ENCODE data around the gene NUDT7. TPM values are rescaled to one million over a fixed set of nuclear protein-coding genes. Genes with fewer than 3 reads are reported as not detected.
A peak's percentile ranks its signal among the peaks of the same experiment; 100 is the strongest.

NUDT7 gene
- polyA plus RNA-seq (ENCODE audit: insufficient read length in 3 of 3), result 10 to 100 TPM in 2 of 3 donors, 1 to 10 TPM in 1; 8.8 to 14.0 (median 11.8) TPM
- long read RNA-seq, donor 1, partial matches to known transcripts, result 0 of 5 reads
- long read RNA-seq, donor 1, other reads (novel, unspliced or antisense), result 0 of 5 reads
- long read RNA-seq, donor 2, partial matches to known transcripts, result 0 of 3 reads
- long read RNA-seq, donor 2, other reads (novel, unspliced or antisense), result 0 of 3 reads
- long read RNA-seq, donor 3, partial matches to known transcripts, result 0 of 7 reads
- long read RNA-seq, donor 3, other reads (novel, unspliced or antisense), result 0 of 7 reads
- long read RNA-seq, donor 4, partial matches to known transcripts, result 0 of 3 reads
- long read RNA-seq, donor 4, other reads (novel, unspliced or antisense), result 0 of 3 reads
- long read RNA-seq, donor 5, result 0 reads
- long read RNA-seq, donor 6, partial matches to known transcripts, result 0 of 4 reads
- long read RNA-seq, donor 6, other reads (novel, unspliced or antisense), result 0 of 4 reads
- long read RNA-seq, donor 7, partial matches to known transcripts, result 0 of 10 reads
- long read RNA-seq, donor 7, other reads (novel, unspliced or antisense), result 0 of 10 reads
- long read RNA-seq, donor 8, result 0 reads
- long read RNA-seq, donor 9, partial matches to known transcripts, result 0 of 3 reads
- long read RNA-seq, donor 9, other reads (novel, unspliced or antisense), result 0 of 3 reads
- long read RNA-seq, donor 10, transcript NUDT7-202 (3 exons, 930 nt), result major isoform, 6 of 11 reads
- long read RNA-seq, donor 10, partial matches to known transcripts, result 0 of 11 reads
- long read RNA-seq, donor 10, other reads (novel, unspliced or antisense), result 0 of 11 reads
- long read RNA-seq, donor 11, partial matches to known transcripts, result 0 of 3 reads
- long read RNA-seq, donor 11, other reads (novel, unspliced or antisense), result 0 of 3 reads
- long read RNA-seq, donor 12, result 0 reads
- long read RNA-seq, donor 13, result 0 reads
- long read RNA-seq, donor 14, partial matches to known transcripts, result 0 of 9 reads
- long read RNA-seq, donor 14, other reads (novel, unspliced or antisense), result 0 of 9 reads
- long read RNA-seq, donor 15, partial matches to known transcripts, result 0 of 3 reads
- long read RNA-seq, donor 15, other reads (novel, unspliced or antisense), result 0 of 3 reads
- long read RNA-seq, donor 16, transcript NUDT7-202 (3 exons, 930 nt), result major isoform, 5 of 9 reads
- long read RNA-seq, donor 16, partial matches to known transcripts, result 0 of 9 reads
- long read RNA-seq, donor 16, other reads (novel, unspliced or antisense), result 0 of 9 reads

DNA sequence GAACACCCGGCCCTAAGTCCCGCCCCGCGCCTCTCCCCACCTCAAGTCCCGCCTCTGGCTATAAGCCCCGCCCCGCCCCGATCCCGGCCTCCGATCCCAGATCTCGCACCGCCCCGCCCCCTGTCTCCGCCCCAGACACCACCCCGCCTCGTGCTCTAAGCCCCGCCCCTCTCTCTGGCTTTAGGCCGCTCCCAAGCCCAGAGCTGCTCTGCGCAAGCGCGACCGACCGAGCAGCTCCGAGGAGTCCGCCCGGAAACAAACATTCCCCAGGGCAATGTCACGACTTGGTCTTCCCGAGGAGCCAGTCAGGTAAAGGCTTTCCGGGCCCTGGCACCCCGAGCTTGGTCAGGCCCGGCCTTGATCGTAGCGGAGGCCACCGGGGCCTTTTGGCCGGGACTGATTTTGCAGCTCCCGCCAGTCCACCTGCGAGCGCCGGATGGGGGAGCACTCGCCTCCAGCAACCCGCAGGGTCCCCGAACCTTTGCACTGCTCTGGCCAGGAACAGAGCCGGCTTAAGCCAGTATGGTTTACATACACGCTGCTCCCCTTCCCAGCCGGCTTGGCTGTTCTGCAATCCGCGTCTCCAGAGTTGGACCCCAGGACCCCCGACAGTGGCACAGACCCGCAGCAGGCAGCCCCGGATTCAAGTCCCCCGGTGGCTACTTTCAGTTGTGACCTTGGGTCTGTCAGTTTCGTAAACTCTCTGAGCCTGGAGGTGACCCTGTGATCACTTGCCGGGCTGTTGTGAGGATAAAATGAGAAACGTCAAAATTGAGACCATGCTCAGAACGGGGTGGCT is at the start of gene NUDT7:
Gene NUDT7, plus strand, starts transcription at position 206 of the 799 bp plus-strand sequence. Its CDS starts 69 bp downstream, at position 275.
- DNase-seq (ENCODE audit: extremely low read depth in 1 of 11, low read depth in 9 of 11, low spot score in 4 of 11), result peak; percentile 86 to 95 (median 94)

DNA sequence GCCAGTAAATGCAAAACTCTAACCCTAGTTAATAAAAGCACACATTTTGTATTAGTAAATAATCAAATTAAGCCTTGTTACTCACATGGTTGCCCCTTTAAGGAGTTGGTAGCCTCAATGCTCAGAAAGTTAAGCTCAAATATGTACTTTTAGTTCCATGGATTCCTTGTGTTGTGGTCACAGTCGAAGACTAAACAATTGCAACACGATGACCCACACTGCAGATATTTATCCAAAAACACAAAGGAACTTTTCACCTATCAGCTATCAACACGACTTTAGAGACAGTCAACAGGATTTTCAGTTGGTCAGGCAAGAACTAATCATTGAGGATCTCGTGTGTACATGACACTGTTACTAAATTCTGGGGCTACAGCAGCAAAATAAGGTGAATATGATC is 47.4 kb upstream of the NUDT7 start:
- DNase-seq (ENCODE audit: extremely low read depth in 1 of 11, low read depth in 9 of 11, low spot score in 4 of 11), result no peak

DNA sequence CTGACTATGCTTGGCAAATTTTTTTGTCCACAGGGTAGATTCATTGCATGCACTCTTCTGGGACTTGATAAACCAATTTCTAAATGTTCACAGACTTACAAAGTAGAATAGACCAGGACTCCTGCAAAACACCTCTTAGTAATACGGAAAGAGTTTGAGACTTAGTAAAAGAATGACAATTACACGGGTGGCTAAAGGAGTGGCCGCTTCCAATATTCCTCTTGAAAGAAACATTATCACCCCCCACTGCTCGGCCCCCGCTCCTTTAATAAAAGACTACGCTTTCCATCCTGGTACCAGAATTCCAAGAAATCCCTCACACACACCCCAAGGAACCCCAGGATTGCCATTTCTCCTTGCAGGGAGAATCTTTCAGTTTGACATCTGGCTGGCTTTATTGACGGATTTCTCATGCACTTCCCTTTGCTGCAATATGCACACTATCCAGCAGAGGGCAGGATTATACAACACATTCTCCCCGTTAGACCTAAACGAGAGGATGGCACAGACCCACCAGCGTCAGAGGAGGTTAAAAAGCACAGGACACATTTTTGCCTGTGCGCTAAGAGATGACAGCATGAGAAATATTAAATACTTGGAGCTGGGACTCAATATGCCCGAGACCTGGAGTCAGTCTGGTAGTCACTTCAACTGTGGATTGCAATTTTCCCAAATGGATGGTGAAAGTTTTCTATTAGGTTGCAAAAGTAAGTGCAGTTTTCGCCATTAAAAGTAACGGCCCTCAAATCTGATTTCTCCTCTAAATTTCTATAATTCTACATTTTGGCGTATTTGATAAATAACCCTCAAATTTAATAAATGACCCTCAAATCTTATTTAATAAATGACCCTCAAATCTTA is 46.6 kb upstream of the NUDT7 start:
- peak; percentile 40 to 76 (median 63) for DNase-seq (ENCODE audit: extremely low read depth in 1 of 11, low read depth in 9 of 11, low spot score in 4 of 11)

DNA sequence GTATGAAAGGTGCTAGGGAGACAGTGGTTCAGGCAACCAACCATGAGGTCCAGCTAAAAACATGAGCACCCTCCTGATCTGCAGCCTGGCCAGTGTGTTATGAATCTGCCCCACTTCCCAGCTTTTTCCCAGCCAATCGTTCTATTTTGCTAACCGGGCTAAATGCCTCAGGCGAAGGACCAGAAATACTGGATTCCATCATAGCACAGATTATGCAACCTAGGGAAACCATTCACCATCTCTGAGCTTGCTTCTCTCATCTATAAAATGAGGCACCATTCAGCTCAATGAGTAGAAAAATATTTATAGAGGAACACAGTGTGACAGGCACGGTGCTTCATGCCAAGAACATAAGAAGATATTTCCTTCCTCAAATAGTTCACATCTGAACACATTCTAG is 45.2 kb upstream of the NUDT7 start:
- DNase-seq (ENCODE audit: extremely low read depth in 1 of 11, low read depth in 9 of 11, low spot score in 4 of 11), result no peak

DNA sequence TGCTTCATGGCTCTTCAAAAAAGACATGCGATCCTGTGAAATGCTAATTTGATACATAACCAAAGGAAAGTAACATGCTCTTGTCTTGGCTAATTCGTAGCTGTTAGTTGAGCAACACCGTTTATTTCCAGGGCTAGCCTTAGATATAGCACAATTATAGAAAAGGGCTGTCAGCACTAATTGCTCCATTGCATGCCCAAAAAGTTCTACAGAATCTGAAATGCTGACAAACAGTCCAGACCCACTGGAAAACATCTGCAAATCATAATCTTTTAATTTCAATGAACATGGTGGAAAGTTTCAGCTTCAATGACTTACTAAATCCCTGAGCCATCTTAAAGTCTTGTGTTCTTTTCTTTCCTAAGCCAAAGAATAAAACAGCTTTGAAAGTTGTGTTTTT is 42.9 kb upstream of the NUDT7 start:
- no peak for DNase-seq (ENCODE audit: extremely low read depth in 1 of 11, low read depth in 9 of 11, low spot score in 4 of 11)

DNA sequence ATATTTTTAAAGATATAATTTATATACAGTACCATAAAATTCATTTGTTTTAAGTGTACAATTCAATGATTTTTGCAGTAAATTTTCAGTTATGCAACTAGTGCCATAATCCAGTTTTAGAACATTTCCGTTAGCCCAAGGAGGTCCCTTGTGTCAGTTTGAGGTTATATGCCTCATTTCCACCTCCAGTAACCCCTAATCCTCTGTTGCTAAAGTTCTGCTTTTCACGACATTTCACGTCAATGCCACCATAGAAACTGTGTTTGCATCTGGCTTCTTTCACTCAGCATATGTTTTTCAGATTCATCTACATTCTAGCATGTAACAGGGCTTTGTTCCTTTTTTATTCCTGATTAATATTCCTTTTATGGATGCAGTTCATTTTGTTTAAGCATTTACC is 42.4 kb upstream of the NUDT7 start:
- no peak for DNase-seq (ENCODE audit: extremely low read depth in 1 of 11, low read depth in 9 of 11, low spot score in 4 of 11)

DNA sequence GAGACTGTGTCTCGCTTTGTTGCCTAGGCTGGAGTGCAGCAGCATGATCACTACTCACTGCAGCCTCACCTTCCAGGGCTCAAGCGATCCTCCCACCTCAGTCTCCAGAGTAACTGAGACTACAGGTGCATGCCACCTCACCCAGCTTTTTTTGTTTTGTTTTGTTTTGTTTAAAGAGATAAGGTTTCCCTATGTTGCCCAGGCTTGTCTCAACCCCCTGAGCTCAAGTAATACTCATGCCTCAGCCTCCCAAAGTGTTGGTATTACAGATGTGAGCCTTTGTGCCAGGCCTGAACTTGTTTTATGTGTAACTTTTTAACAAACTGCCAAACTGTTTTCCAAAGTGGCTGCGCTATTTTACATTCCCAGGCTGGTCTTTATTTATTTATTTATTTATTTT is 41.8 kb upstream of the NUDT7 start:
- no peak for DNase-seq (ENCODE audit: extremely low read depth in 1 of 11, low read depth in 9 of 11, low spot score in 4 of 11)

DNA sequence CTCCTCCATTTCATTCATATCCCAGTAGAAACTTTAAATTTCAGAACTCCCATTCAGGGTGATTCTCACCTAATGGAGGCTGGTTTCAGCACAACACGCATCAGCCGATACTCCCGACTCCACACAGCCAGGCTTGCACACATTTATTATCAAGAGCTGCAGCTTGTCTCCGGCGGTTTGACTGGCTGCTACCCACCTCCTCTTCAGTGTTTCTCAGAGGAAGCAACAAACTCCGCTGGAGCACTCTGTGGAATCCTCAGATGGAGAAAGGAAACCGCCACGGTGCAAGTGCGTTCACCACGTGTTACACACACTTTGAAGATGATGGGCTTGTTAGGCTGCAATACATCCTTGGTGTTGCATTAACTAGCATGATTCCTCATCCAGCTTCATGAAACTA is 39.7 kb upstream of the NUDT7 start:
- DNase-seq (ENCODE audit: extremely low read depth in 1 of 11, low read depth in 9 of 11, low spot score in 4 of 11), result no peak

DNA sequence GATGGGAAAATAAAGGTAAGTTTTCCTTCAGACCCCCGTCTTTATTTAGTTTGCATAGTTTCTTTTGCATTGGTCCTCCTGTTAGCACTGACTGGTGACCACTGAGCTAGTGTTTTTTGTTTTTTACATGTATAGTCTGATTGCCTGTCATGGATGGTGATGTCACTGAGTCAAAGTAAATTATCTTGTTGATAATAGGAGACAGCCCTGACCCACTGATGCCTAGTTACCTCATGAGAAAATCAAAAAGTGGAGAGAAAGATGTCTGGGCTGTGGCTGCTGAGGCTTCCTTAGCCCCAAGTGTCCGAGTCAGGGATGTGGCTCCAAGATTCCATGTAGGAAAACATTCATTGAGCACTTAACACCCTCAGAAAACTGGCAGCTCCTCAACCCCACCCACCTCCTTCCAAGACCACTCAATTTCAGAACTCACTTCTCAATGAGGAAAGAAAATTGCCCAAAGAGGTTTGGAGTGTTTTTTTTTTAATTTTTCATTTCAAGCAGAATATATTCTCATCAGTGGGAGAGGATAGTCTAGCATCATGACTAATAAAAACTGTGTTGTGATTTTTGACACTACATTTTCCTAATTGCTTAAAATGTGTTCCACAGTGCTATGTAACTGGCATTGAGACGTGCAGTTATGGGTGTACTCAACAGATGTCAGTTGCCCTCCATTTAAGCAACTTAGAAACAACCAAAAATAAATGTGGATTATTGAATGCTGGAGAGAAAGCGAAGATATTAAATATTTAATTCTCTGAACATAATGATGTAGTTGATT is 38.7 kb upstream of the NUDT7 start:
- no peak for DNase-seq (ENCODE audit: extremely low read depth in 1 of 11, low read depth in 9 of 11, low spot score in 4 of 11)

DNA sequence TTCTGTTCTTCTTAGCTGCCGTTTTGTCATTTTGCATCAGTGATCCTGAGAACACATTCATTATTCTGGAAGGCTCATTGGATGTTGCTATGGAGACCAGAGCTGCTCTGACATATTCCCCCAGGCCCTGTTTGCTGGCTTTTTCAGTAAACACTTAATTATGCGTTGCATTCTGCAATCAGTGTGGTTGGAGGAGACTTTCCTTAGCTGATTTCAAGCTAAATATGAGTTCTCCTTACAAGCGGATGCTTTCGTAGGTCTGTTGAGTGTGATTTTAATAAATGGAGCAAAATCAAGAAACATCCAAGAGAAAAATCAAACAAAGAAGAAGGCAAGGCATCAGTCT is 38.2 kb upstream of the NUDT7 start:
- no peak for DNase-seq (ENCODE audit: extremely low read depth in 1 of 11, low read depth in 9 of 11, low spot score in 4 of 11)

DNA sequence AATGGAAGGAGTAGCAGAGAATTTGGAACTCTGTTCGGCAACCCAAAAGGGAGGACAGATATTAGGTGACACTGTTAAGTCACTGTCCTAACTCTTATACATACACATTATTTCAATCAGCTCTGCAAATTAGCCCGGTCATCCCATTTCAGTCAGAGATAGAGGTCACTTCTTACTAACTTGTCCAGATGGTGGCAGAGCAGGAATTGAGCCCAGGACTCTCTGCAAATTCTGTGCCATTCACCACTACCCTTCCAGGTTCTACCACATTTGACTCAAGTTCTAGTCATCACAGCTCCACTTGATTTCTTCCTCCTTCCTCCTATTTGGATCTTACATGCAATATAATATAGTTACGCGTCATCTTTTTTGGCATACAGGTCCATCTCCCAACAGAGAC is 35.9 kb upstream of the NUDT7 start:
- no peak for DNase-seq (ENCODE audit: extremely low read depth in 1 of 11, low read depth in 9 of 11, low spot score in 4 of 11)

DNA sequence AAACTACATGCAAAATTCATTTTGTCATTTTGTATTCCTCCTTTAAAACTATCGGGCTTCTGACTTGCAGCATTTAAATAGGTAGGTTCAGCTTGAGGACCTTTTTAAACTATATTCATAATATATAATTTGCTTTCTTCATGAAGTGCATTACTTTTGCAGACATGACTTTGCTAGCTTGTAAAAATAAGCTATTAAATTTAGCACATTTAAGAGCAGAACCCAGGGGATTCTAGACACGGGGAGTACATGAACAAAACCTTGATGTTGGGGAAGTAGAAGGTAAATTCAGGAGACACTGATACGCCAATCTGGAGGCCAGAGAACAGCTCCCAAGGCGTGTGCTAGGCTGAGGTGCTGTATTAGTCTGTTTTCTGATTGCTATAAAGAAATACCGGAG is 32.3 kb upstream of the NUDT7 start:
- DNase-seq (ENCODE audit: extremely low read depth in 1 of 11, low read depth in 9 of 11, low spot score in 4 of 11), result no peak

DNA sequence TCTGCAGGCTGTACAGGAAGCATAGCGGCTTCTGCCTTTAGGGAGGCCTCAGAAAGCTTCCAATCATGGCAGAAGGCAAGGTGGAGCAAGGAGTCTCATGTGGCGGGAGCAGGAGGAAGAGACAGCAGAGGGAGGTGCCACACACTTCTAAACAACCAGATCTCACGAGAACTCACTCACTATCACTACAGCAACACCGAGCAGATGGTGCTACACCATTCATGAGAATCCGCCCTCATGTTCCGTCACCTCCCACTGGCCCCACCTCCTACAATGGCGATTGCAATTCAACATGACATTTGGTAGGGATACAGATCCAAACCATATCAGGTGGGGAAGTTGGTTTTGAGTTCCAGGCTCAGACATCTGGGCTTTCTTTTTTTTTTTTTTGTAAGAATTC is 31.9 kb upstream of the NUDT7 start:
- no peak for DNase-seq (ENCODE audit: extremely low read depth in 1 of 11, low read depth in 9 of 11, low spot score in 4 of 11)

DNA sequence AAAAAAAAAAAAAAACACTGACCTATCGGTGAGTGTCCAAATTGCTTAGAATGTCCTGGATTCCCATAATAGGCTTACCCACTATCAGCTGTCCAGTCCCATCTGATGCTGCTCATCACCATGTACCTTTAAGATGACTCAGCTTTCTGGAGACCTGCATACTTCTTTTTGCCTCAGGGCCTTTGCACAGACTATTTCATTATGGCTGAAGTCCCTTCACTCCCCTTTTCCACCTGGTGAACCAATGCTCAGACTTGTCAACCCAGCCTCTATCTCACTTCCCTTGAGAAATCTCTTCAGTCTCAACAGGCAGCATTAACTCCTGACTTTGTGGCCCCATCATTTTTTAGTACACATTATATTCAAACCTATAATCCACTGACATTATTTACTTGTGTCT is 29.7 kb upstream of the NUDT7 start:
- no peak for DNase-seq (ENCODE audit: extremely low read depth in 1 of 11, low read depth in 9 of 11, low spot score in 4 of 11)

DNA sequence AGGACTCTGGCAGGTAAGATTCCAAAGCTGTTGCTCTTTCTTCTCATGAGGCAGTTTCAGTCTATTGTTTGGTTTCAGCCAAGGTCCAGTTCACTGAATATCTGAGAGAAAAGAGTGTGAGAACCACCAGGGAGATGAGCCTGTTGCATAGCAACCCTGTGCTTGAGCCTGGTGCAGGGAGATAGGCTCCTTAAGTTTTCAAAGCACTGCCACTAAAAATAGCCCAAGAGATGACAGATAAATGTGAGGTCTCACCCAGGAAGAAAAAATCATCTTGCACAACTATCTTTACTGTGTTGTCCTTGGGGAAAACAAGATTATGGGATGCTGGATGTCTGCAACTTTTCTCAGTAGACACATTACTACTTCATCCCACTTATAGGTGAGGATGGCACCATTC is 26.2 kb upstream of the NUDT7 start:
- no peak for DNase-seq (ENCODE audit: extremely low read depth in 1 of 11, low read depth in 9 of 11, low spot score in 4 of 11)

DNA sequence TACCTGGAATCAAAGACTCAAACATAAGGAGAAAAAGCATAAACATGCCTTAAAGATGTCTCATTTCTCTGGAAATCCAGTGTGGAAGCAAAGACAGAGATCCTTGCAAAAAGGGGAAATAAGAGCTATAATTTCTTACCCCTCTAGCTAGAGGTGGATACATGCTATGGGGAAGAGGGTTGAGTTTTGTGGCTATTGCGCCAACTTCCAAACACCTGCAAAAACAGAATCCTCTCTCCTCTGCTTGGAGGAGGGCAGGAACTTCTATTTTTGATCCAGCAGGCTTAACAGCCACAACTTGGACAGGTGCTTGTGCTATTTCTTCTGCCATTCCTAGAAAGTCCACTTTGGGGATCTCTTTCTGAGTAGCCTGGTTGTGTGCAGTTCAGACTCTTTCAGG is 21.5 kb upstream of the NUDT7 start:
- DNase-seq (ENCODE audit: extremely low read depth in 1 of 11, low read depth in 9 of 11, low spot score in 4 of 11), result no peak

DNA sequence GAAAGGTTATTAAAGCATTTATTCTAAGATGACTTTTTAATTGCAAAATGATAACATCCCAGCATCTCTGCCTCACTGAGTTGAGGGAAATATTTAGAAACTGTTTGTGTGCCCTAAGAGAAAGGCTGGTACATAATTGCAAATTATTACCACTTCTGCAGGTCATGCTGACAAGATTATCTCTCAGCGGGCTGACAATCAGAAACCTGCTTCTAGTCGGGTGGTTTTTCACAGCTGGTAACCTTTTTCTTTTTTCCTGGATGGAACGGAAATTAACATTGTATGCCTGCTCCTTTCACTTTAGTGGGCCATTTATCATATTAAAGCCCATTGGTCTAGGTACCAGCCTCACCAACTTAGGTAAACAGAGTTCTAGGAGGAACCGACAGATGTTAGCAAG is 17.0 kb upstream of the NUDT7 start:
- no peak for DNase-seq (ENCODE audit: extremely low read depth in 1 of 11, low read depth in 9 of 11, low spot score in 4 of 11)
